Activated naive CD8-positive, alpha-beta T cell (primary cell): ENCODE results near the gene CD55.
A peak's percentile ranks its signal among the peaks of the same experiment; 100 is the strongest.

Source experiments
- H3K27ac Mint-ChIP-seq: one replicate; pipeline ENCODE4 v1.8.0; 2021; ENCODE audit warnings: mixed read lengths
- H3K27me3 Mint-ChIP-seq: one replicate; pipeline ENCODE4 v1.8.0; 2021; ENCODE audit warnings: mixed read lengths
- H3K36me3 Mint-ChIP-seq: one replicate; pipeline ENCODE4 v1.8.0; 2021; ENCODE audit warnings: mixed read lengths
- H3K4me1 Mint-ChIP-seq: one replicate; pipeline ENCODE4 v1.8.0; 2021; ENCODE audit warnings: low read depth, mixed read lengths
- H3K4me3 Mint-ChIP-seq: one replicate; pipeline ENCODE4 v1.8.0; 2021; ENCODE audit warnings: mild to moderate bottlenecking, mixed read lengths
- H3K9me3 Mint-ChIP-seq: one replicate; pipeline ENCODE4 v1.8.0; 2021; ENCODE audit warnings: low read depth, mixed read lengths

Gene CD55, protein sequence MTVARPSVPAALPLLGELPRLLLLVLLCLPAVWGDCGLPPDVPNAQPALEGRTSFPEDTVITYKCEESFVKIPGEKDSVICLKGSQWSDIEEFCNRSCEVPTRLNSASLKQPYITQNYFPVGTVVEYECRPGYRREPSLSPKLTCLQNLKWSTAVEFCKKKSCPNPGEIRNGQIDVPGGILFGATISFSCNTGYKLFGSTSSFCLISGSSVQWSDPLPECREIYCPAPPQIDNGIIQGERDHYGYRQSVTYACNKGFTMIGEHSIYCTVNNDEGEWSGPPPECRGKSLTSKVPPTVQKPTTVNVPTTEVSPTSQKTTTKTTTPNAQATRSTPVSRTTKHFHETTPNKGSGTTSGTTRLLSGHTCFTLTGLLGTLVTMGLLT

DNA sequence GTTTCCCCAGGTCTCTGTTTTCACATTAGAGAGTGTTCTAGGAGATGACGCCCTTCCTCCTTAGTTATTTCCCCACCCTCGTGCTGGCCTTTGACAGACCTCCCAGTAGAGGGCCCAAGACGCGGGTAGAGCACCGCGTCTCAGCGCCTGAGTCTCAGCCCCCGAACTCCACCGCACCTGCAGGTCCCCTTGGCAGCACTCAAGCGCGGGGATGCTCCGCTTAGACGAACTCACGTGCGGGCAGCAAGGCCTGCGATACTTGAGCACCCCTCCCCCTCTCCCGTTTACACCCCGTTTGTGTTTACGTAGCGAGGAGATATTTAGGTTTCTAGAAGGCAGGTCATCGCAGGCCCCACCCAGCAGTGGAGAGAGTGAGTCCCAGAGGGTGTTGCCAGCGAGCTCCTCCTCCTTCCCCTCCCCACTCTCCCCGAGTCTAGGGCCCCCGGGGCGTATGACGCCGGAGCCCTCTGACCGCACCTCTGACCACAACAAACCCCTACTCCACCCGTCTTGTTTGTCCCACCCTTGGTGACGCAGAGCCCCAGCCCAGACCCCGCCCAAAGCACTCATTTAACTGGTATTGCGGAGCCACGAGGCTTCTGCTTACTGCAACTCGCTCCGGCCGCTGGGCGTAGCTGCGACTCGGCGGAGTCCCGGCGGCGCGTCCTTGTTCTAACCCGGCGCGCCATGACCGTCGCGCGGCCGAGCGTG is at the start of gene CD55:
Gene CD55 (plus strand): TSS at position 600 of the 711 bp plus-strand sequence. CDS start 88 bp downstream, at position 688.
- H3K4me1 Mint-ChIP-seq: peaks cover 35% of the 10 kb centered on the region
- peak within 1 kb of the TSS; percentile 99 for H3K27ac Mint-ChIP-seq
- peaks cover 13% of the 10 kb centered on the region for H3K36me3 Mint-ChIP-seq

DNA sequence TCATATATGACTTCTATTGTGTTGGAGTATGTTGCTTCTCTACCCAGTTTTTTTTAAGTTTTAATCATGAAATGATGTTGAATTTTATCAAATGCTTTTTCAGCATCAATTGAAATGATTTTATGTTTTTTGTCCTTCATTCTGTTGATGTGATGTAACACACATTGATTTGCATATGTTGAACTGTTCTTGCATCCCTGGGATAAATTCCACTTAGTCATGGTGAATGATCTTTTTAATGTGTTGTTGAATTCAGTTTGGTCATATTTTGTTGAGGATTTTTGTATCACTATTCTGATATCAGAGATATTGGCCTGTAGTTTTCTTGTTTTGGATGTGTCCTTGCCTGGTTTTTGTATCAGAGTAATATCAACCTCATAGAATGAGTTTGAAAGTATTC is 46.6 kb upstream of the CD55 start:
- H3K9me3 Mint-ChIP-seq: peaks cover 24% of the 10 kb centered on the region
- no peak overlapping the region for H3K4me3 Mint-ChIP-seq
- H3K4me1 Mint-ChIP-seq: peaks cover 17% of the 10 kb centered on the region
- no peak overlapping the region for H3K27ac Mint-ChIP-seq
- no peaks in the 10 kb centered on the region for H3K27me3 Mint-ChIP-seq
- peaks cover 10% of the 10 kb centered on the region for H3K36me3 Mint-ChIP-seq

More for the DNA sequence above, at the start of gene CD55:
- Mint-ChIP-seq H3K4me3 (peak within 1 kb of the TSS; percentile 98), H3K9me3 (no peaks in the 10 kb centered on the region), H3K27me3 (no peaks in the 10 kb centered on the region)

DNA sequence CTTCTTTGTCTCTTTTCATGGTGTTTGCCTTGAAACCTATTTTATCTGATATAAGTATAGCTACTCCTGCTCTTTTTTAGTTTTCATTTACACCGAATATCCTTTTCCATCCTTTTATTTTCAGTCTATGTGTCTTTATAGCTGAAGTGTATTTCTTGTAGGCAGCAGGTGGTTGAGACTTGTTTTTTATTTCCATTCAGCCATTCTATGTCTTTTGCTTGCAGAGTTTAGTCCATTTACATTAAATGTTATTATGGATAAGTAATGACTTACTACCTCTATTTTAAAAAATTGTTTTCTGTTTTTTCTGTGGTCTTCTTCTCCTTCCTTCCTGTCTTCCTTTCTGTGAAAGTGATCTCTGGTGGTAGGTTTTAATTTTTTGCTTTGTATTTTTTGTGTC is 45.0 kb upstream of the CD55 start:
- Mint-ChIP-seq H3K4me1 (peaks cover 27% of the 10 kb centered on the region), H3K36me3 (peaks cover 10% of the 10 kb centered on the region), H3K9me3 (peaks cover 24% of the 10 kb centered on the region), H3K27me3 (no peaks in the 10 kb centered on the region), H3K27ac (no peak overlapping the region), H3K4me3 (no peak overlapping the region)

- Mint-ChIP-seq H3K27ac (peak overlapping the region; percentile 18), H3K4me3 (peak overlapping the region; percentile 3), H3K27me3 (no peaks in the 10 kb centered on the region), H3K36me3 (peaks cover 10% of the 10 kb centered on the region), H3K9me3 (peaks cover 20% of the 10 kb centered on the region), H3K4me1 (peaks cover 35% of the 10 kb centered on the region)
Measured at GRCh38 chr1:207277241-207277640, 44.2 kb upstream of the CD55 start.

DNA sequence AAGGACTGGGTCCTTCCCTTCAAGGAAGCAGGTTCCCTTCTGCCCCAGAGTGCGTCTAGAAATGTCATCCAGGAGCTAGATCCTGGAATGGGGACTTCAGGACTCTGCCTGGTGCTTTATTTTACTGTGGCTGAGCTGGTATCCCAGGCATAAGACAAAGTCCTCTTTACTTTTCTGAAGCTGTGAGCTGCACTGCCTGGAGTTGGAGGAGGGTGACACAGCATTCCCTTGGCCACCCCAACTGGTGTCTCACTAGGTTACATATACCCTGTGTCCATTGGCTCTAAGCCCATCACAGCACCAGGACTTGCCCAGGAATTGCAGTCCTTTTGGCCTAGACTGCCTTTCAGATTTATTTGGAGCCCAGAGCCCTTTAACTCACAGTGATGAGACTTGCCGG is 41.8 kb upstream of the CD55 start:
- H3K36me3 Mint-ChIP-seq: peaks cover 10% of the 10 kb centered on the region
- H3K27ac Mint-ChIP-seq: no peak overlapping the region
- peaks cover 12% of the 10 kb centered on the region for H3K9me3 Mint-ChIP-seq
- peaks cover 58% of the 10 kb centered on the region for H3K4me1 Mint-ChIP-seq
- no peaks in the 10 kb centered on the region for H3K27me3 Mint-ChIP-seq
- H3K4me3 Mint-ChIP-seq: no peak overlapping the region

- no peaks in the 10 kb centered on the region for H3K27me3 Mint-ChIP-seq
- H3K27ac Mint-ChIP-seq: peak overlapping the region; percentile 2
- peaks cover 5% of the 10 kb centered on the region for H3K36me3 Mint-ChIP-seq
- H3K4me3 Mint-ChIP-seq: no peak overlapping the region
- peaks cover 69% of the 10 kb centered on the region for H3K4me1 Mint-ChIP-seq
- peaks cover 3% of the 10 kb centered on the region for H3K9me3 Mint-ChIP-seq
Measured at GRCh38 chr1:207280706-207281105, 40.8 kb upstream of the CD55 start.

DNA sequence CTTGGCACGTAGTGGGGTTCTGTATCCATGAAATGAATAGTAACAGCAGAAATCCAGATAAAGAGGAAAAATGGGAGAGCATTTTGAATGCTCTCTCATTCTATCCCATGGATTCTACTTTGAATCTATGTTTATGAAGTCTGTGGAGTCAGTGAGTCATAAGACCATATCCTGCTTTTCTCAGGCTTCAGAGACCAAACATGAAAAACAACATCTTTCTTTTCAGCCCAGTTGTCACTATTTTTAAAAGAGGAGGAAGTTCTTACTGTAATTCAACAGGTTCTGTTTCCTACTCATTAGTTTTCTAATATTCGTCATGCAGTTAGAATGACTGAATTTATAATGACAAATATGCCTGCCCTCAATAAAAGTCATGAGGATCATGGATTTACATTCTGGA is 39.4 kb upstream of the CD55 start:
- Mint-ChIP-seq H3K9me3 (no peaks in the 10 kb centered on the region), H3K4me1 (peaks cover 72% of the 10 kb centered on the region), H3K27me3 (no peaks in the 10 kb centered on the region), H3K4me3 (peak overlapping the region; percentile 38), H3K36me3 (peaks cover 3% of the 10 kb centered on the region), H3K27ac (peak overlapping the region; percentile 41)

DNA sequence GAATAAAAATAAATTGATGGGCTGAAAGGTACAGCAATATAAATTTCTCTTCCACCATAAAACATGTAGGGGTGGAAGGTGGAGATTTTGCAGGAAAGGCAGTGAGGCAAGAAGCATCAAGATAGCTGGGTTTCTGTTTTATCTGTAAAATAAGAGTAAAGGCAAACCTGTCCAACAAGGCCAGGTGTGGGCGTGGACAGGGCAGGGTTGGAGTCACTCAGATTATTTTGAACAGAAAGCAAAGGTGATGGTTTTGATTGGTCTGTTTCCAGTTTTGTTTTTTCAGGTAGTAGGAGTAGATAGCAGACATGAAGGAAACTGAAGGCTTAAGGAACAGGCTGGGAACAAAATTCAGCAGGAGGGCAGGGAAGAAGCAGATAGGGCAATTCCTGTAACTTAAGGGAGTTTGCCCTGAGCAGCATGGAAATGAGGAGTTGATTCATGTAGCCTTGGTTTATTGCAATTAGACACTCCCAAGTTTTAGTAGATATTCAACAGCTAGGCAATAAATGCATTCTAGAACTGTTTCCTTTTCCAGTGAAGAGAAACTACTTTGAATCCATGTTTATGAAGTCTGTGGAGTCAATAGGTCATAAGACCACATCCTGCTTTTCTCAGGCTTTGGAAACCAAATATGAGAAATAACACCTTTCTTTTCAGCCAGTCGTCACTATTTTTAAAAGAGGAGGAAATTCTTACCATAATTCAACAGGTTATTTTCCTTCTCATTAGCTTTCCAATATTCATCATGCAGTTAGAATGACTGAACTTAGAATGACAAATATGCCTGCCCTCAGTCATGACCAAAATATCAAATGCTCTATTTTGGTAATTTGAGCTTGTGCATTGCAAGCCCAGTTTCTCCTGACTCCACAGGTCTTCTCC is 38.7 kb upstream of the CD55 start:
- Mint-ChIP-seq H3K4me3 (peak overlapping the region; percentile 38), H3K27ac (peak overlapping the region; percentile 41), H3K4me1 (peaks cover 68% of the 10 kb centered on the region), H3K9me3 (no peaks in the 10 kb centered on the region), H3K36me3 (peaks cover 3% of the 10 kb centered on the region), H3K27me3 (no peaks in the 10 kb centered on the region)

DNA sequence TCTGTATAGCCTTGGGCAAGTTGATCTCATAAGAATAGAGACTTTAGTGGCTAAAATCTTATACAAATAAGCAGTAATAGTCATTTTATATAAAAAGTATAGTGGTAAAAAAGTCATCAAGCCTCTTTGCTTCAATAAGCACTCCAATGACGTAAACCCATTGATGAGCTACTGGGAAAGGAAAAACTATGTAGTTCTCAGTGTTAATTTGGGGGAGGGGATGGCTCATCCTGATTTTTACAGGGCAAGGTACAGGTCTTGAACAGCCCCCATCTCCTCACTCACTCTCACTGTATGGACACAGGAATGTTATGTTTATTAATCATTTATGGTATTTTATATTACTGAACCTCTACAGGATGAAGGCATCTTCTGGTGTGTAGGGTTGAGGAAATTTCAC is 38.1 kb upstream of the CD55 start:
- Mint-ChIP-seq H3K9me3 (no peaks in the 10 kb centered on the region), H3K4me3 (no peak overlapping the region), H3K27me3 (no peaks in the 10 kb centered on the region), H3K4me1 (peaks cover 65% of the 10 kb centered on the region), H3K27ac (peak overlapping the region; percentile 59), H3K36me3 (peaks cover 3% of the 10 kb centered on the region)

- Mint-ChIP-seq H3K9me3 (no peaks in the 10 kb centered on the region), H3K27me3 (no peaks in the 10 kb centered on the region), H3K4me3 (peak overlapping the region; percentile 31), H3K4me1 (peaks cover 65% of the 10 kb centered on the region), H3K27ac (peak overlapping the region; percentile 70), H3K36me3 (peaks cover 4% of the 10 kb centered on the region)
Measured at GRCh38 chr1:207284209-207284897, 37.1 kb upstream of the CD55 start.

GRCh38 chr1:207286786-207287468 is 34.6 kb upstream of the CD55 start:
- Mint-ChIP-seq H3K9me3 (peaks cover 7% of the 10 kb centered on the region), H3K27ac (no peak overlapping the region), H3K27me3 (no peaks in the 10 kb centered on the region), H3K36me3 (peaks cover 16% of the 10 kb centered on the region), H3K4me1 (peaks cover 50% of the 10 kb centered on the region), H3K4me3 (no peak overlapping the region)

GRCh38 chr1:207288315-207288714 is 33.2 kb upstream of the CD55 start:
- H3K27me3 Mint-ChIP-seq: no peaks in the 10 kb centered on the region

DNA sequence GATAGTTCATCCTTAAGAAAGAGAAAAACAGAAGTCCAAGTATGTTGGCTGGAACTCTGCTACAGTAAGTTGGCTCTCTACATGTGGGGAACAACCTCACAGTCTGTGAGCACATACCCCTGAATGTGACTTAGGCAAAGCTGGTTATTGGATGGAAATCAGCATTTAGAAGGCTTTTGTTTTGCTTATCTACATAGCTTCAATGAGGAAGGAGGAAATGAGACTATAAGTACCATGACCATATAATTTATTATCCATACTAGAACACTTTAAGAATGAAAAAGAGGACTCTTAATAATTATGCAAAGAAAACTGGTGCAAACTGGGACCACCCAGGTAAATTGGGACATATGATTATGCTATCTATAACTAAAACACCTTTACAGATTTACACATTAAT is 31.7 kb upstream of the CD55 start:
- Mint-ChIP-seq H3K4me3 (no peak overlapping the region), H3K27ac (no peak overlapping the region), H3K4me1 (peaks cover 23% of the 10 kb centered on the region), H3K27me3 (no peaks in the 10 kb centered on the region), H3K36me3 (peaks cover 16% of the 10 kb centered on the region), H3K9me3 (peaks cover 7% of the 10 kb centered on the region)

More at GRCh38 chr1:207288315-207288714, 33.2 kb upstream of the CD55 start:
- Mint-ChIP-seq H3K27ac (no peak overlapping the region), H3K4me1 (peaks cover 37% of the 10 kb centered on the region), H3K36me3 (peaks cover 16% of the 10 kb centered on the region), H3K4me3 (no peak overlapping the region), H3K9me3 (peaks cover 7% of the 10 kb centered on the region)

DNA sequence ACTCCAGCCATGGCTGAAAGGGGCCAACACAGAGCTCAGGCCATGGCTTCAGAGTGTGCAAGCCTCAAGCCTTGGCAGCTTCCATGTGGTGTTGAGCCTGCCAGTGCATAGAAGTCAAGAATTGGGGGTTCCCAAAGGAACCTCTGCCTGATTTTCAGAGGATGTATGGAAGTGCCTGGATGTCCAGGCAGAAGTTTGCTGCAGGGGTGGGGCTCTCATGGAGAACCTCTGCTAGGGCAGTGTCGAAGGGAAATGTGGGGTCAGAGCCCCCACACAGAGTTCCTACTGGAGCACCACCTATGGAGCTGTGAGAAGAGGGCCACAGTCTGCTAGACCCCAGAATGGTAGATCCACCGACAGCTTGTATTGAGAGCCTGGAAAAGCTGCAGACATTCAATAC is 29.8 kb upstream of the CD55 start:
- peaks cover 7% of the 10 kb centered on the region for H3K4me1 Mint-ChIP-seq
- no peaks in the 10 kb centered on the region for H3K27me3 Mint-ChIP-seq
- H3K4me3 Mint-ChIP-seq: no peak overlapping the region
- peaks cover 15% of the 10 kb centered on the region for H3K36me3 Mint-ChIP-seq
- no peak overlapping the region for H3K27ac Mint-ChIP-seq
- peaks cover 7% of the 10 kb centered on the region for H3K9me3 Mint-ChIP-seq
